GM19468 (cell line): ENCODE data around the gene GBE1.
"Not testable (repeated sequence)": the region's sequence is repeated elsewhere in the genome, so short reads cannot be mapped to it uniquely, and the experiment has no call there.

Source experiments
- ATAC-seq: cut with Tn5 transposase; IDR thresholded peaks from one replicate; pipeline ENCODE4 v1.9.1; 2021; ENCODE audit warnings: mild to moderate bottlenecking, moderate library complexity, moderate number of reproducible peaks; ENCODE audit not compliant: unreplicated experiment; ENCODE audit errors: extremely low read depth

Gene GBE1

GRCh38 chr3:81550415-81550814 is 211.0 kb downstream of the GBE1 start:
- no peak for ATAC-seq

GRCh38 chr3:81549831-81550230 is 211.6 kb downstream of the GBE1 start:
- ATAC-seq = no peak

- no peak for ATAC-seq
These were observed 212.1 kb downstream of the GBE1 start for GRCh38 chr3:81549388-81549787.

GRCh38 chr3:81545572-81545971 is 215.9 kb downstream of the GBE1 start:
- no peak for ATAC-seq

DNA sequence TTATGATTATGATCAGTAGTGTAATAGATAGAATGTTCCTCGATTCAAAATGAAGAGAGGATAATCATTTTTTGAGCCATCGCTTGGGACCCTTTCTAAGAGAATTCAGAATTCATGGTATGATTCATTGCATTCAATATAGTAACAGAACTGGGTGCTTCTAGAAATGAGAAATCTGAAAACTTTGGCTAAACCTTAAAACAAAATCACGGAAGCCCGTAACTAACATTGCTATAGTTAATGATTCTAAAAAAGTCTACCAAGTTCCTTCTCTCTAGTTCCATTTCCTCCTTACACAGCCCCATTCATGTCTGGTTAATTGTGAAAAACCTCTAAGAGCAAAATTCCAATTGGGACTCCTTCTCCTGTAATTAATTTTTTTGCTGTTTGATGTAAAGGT is 217.1 kb downstream of the GBE1 start:
- ATAC-seq = no peak

DNA sequence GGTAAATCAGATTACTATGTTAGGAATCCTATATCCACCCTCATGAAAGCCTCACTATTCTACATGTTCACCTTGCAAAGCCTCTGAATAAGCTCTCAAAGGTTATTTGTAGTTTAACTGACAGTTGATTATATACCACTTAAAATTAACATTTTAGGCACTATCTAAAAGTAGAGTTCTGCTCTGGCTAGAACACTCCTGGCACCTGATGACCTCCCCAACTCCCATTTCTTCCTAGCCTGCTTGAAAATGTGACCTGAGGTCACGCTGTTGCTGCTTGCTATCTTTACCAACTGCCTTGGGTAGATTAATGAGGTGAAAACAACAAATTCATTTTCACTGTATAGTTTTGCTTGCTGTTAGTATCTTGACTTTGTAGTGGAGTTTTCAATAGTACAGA is 220.7 kb downstream of the GBE1 start:
- ATAC-seq = no peak

- no peak for ATAC-seq
These were observed 229.6 kb downstream of the GBE1 start for GRCh38 chr3:81531846-81532245.

DNA sequence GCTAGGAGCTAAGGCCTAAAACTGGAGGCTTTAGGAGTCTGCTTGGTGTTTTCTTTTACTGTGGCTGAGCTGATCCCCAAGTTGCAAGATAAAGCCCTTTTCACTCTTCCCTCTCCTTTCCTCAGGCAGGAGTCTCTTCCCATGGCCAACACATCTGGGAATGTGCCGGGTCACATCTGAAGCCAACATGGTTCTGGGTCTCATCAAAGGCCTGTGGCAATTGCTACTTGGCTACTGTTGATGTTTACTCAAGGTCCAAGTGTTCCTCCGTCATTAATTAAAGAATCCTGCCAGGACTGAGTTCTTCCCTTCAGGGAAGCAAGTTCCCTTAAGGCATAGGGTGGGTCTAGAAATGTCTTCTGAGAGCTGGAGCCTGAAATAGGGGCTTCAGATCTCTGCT is 230.2 kb downstream of the GBE1 start:
- no peak for ATAC-seq

GRCh38 chr3:81530180-81530939 is 231.1 kb downstream of the GBE1 start:
- ATAC-seq = no peak

GRCh38 chr3:81521855-81522254 is 239.6 kb downstream of the GBE1 start:
- no peak for ATAC-seq

DNA sequence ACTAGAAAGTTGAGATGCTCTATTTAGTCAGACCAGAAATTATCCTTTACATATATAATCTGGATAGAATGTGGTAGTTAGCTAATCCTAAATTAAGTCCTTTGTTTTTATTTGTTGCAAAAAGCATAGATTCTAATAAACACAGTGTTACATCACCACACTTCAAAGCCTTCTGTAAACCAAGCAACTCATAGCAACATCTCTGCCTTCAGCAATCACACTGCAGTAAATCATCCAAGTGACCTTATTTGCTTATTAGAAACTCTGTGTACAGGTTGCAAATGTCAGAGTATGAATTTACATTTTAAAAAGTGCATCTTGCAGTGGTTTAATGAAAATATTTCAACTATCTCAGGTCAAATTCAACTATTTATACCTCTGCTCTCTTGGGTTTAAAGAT is 242.5 kb downstream of the GBE1 start:
- no peak for ATAC-seq

DNA sequence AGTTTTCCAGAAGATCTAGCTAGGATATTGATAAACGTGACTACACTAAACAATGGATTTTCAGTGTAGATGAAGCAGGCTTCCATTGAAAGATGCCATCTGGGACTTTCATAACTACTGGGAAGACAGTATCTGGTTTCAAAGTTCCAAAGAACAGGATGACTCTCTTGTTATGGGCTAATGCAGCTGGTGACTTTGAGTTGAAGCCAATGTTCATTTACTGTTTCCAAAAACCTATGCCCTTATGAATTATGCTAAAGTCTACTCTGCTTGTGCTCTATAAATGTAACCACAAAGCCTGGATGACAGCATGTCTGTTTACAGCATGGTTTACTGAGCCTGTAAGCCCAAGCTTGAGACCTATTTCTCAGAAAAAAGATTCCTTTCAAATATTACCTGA is 245.4 kb downstream of the GBE1 start:
- no peak for ATAC-seq

DNA sequence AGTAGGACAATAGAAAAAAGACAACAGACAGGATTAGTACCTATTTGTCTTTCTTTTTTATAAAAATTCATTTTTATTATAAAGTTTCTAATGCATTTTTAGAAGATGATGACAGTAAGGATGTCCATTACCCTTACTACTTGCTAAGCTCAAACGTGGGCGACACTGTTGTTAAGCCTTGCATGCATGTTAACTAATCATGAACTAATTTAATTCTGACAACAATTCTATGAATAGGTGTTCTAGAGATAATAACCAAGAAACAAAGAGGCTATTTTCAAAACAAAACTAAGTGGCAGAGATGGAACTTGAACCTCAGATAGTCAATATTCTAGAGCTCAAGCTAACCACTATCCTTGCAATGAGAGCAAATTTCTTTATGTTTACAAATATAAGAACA is 247.9 kb downstream of the GBE1 start:
- no peak for ATAC-seq

GRCh38 chr3:81503026-81503425 is 258.4 kb downstream of the GBE1 start:
- no peak for ATAC-seq

DNA sequence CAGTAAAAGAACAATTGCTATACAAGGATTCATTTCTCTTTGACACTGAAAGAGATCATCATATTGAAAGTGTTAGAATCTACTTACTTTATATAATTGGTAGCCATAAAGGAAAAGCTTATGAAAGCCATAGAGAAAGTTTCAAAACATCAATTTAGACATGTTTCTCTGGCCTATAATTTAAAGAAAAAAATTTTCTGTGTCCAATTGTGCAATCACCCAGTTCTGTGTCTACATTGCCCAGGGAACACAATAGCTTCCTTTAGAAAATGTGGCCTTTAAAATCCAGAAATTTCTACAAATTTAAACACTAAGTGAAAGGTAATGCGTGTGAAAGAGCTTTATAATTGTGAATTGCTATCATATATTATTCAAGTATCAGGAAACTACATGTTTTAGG is 259.2 kb downstream of the GBE1 start:
- ATAC-seq = no peak

- ATAC-seq = no peak
These were observed 261.4 kb downstream of the GBE1 start for GRCh38 chr3:81500039-81500438.

GRCh38 chr3:81497572-81498251 is 263.7 kb downstream of the GBE1 start:
- ATAC-seq = no peak

DNA sequence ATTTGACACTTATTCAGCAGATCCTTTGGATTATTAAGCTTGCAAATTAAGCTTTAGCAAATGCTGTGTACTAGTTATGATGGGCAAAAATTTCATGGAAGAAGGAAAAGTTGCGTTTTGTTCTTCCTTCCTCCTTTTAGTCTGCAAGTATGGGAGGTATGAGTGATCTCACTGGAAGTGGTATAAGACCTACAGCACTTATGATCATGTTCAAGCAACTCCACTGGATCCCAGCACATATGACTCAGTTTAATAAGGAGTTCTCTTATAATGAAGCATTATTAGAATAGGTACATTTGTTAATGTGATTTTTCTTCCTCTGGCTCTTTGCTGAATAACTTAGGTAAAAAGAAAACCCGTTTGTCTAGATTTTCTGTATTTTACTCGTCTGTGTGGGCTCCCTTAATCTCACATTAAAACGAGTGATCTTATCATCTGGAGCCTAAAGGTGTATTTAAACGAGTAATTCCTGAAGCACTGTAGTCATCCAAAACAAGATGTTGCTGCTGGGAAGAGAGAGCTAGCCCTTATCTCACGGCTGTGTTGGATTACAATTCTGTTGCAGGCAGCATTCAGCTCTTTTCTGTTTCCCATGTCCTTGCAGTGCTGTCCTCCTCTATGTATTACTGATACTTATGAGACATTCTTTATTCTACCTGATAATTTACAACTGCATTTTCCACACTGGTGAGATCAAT is 264.9 kb downstream of the GBE1 start:
- no peak for ATAC-seq

DNA sequence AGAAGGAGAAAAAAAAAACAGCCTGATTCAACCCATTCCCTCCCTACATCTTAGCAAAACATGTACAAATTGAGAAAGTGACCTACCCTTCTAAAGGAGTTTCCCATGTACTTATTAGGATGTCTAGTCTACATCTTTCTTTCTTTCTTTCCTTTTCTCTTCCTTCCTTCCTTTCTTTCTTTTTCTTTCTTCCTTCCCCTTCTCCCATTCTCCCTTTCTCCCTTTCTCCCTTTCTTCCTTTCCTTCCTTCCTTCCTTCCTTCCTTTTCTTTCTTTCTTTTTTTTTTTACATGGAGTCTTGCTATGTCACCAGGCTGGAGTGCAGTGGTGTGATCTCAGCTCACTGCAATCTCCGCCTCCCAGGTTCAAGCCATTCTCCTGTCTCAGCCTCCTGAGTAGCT is 269.0 kb downstream of the GBE1 start:
- not testable (repeated sequence) for ATAC-seq

DNA sequence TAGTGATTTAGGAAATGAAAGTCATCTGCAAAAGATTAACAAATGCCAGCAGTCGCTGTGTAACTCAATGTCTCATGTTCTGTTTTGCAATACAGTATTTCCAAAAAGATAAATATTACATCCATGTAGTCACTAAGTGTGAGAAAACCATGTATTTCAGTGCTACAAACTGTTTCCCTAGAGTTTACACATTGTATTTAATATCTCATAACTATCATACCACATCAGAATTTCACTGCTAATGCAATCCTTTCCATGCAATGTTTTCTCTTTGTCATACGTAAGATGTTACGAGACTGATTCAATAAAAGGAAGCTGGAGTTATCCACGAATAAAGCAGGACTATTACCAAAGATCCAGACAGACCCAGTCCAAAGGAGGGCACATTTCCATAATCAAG is 269.4 kb downstream of the GBE1 start:
- ATAC-seq = no peak

- peak; percentile 73 for ATAC-seq
These were observed 270.7 kb downstream of the GBE1 start for GRCh38 chr3:81490541-81491288.
